ENCODE data around the gene LMNA. TPM values are rescaled to one million over a fixed set of nuclear protein-coding genes. Genes with fewer than 3 reads are reported as not detected.

LMNA gene
- total and polyA plus RNA-seq, 10 donors, result 33.9 to 279 (median 110) TPM

DNA sequence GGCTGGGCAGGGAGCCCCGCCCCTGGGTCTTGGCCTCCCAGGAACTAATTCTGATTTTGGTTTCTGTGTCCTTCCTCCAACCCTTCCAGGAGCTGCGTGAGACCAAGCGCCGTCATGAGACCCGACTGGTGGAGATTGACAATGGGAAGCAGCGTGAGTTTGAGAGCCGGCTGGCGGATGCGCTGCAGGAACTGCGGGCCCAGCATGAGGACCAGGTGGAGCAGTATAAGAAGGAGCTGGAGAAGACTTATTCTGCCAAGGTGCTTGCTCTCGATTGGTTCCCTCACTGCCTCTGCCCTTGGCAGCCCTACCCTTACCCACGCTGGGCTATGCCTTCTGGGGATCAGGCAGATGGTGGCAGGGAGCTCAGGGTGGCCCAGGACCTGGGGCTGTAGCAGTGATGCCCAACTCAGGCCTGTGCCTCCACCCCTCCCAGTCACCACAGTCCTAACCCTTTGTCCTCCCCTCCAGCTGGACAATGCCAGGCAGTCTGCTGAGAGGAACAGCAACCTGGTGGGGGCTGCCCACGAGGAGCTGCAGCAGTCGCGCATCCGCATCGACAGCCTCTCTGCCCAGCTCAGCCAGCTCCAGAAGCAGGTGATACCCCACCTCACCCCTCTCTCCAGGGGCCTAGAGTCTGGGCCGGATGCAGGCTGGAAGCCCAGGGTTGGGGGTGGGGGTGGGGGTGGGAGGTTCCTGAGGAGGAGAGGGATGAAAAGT lies 20.4 kb downstream of the LMNA start:
- H3K27ac ChIP-seq, result no peak overlapping the region
- no peak for DNase-seq
- no peak overlapping the region for H3K4me3 ChIP-seq
- H3K4me1 ChIP-seq, result peaks cover 2 to 21% (median 9%) of the 10 kb centered on the region in 6 donors
- 88 to 93% (median 90%) methylated on average over 17 to 18 of the region's 18 CpGs for WGBS, 5 donors
- no peaks in the 10 kb centered on the region for H3K9me3 ChIP-seq
- peaks cover 0 to 96% (median 66%) of the 10 kb centered on the region in 6 donors for H3K36me3 ChIP-seq
- TF ChIP-seq POLR2A (IDR thresholded peaks at IDR 0.05) (no peak), POLR2AphosphoS5 (IDR thresholded peaks at IDR 0.05) (peak in 1 of 3 donors; percentile 30)
- peaks cover 0 to 8% (median 0%) of the 10 kb centered on the region in 7 donors for H3K27me3 ChIP-seq (replicated peaks in 1 of 7)
- intact Hi-C loops (cut with DNase I; ENCODE audit: low total_unique reads), result no loop called here

DNA sequence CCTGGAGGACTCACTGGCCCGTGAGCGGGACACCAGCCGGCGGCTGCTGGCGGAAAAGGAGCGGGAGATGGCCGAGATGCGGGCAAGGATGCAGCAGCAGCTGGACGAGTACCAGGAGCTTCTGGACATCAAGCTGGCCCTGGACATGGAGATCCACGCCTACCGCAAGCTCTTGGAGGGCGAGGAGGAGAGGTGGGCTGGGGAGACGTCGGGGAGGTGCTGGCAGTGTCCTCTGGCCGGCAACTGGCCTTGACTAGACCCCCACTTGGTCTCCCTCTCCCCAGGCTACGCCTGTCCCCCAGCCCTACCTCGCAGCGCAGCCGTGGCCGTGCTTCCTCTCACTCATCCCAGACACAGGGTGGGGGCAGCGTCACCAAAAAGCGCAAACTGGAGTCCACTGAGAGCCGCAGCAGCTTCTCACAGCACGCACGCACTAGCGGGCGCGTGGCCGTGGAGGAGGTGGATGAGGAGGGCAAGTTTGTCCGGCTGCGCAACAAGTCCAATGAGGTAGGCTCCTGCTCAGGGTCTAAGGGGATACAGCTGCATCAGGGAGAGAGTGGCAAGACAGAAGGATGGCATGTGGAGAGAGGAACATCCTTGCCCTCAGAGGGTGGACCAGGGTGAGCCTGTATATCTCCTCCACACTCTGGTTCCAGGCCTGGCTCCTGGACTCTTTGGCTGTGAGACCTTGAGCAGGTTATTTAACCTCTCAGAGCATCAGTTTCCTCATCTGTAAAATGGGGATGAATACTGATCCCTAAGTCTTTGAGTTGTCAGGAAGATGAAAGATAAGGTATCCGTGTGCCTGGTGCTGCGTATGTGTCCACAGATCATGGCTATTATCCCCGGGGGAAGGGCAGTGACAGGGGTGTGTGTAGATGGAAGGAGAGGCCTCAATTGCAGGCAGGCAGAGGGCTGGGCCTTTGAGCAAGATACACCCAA lies 21.7 kb downstream of the LMNA start:
- WGBS, 5 donors, result 92 to 94% (median 93%) methylated on average over 24 to 34 of the region's 34 CpGs
- intact Hi-C loops (cut with DNase I; ENCODE audit: low total_unique reads), result no loop called here
- Histone ChIP-seq H3K36me3 (peaks cover 0 to 99% (median 62%) of the 10 kb centered on the region in 6 donors), H3K4me1 (peaks cover 0 to 8% (median 0%) of the 10 kb centered on the region in 6 donors), H3K9me3 (no peaks in the 10 kb centered on the region), H3K4me3 (no peak overlapping the region), H3K27ac (no peak overlapping the region), H3K27me3 (replicated peaks in 1 of 7) (peaks cover 0 to 8% (median 0%) of the 10 kb centered on the region in 7 donors)
- no peak for DNase-seq
- TF ChIP-seq POLR2A (IDR thresholded peaks at IDR 0.05) (no peak), POLR2AphosphoS5 (IDR thresholded peaks at IDR 0.05) (peak in 2 of 3 donors; percentile 10 to 35)

DNA sequence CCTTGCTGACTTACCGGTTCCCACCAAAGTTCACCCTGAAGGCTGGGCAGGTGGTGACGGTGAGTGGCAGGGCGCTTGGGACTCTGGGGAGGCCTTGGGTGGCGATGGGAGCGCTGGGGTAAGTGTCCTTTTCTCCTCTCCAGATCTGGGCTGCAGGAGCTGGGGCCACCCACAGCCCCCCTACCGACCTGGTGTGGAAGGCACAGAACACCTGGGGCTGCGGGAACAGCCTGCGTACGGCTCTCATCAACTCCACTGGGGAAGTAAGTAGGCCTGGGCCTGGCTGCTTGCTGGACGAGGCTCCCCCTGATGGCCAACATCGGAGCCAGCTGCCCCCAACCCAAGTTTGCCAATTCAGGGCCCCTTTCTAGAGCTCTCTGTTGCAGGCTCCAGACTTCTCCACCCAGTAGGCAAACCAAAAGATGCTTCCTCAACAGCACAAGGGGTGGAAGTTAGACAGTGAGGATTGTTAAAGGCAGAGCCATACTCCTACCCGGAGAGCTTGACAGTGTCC lies 22.5 kb downstream of the LMNA start:
- Histone ChIP-seq H3K27me3 (replicated peaks in 1 of 7) (peaks cover 0 to 8% (median 0%) of the 10 kb centered on the region in 7 donors), H3K36me3 (peaks cover 0 to 90% (median 59%) of the 10 kb centered on the region in 6 donors), H3K27ac (no peak overlapping the region), H3K4me1 (peaks cover 0 to 4% (median 0%) of the 10 kb centered on the region in 6 donors), H3K4me3 (no peak overlapping the region), H3K9me3 (no peaks in the 10 kb centered on the region)
- WGBS, 5 donors, result 83 to 94% (median 90%) methylated on average over 10 to 12 of the region's 12 CpGs
- TF ChIP-seq, protein P1, sequence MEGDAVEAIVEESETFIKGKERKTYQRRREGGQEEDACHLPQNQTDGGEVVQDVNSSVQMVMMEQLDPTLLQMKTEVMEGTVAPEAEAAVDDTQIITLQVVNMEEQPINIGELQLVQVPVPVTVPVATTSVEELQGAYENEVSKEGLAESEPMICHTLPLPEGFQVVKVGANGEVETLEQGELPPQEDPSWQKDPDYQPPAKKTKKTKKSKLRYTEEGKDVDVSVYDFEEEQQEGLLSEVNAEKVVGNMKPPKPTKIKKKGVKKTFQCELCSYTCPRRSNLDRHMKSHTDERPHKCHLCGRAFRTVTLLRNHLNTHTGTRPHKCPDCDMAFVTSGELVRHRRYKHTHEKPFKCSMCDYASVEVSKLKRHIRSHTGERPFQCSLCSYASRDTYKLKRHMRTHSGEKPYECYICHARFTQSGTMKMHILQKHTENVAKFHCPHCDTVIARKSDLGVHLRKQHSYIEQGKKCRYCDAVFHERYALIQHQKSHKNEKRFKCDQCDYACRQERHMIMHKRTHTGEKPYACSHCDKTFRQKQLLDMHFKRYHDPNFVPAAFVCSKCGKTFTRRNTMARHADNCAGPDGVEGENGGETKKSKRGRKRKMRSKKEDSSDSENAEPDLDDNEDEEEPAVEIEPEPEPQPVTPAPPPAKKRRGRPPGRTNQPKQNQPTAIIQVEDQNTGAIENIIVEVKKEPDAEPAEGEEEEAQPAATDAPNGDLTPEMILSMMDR (IDR thresholded peaks at IDR 0.05 in 8 of 11, conservative IDR thresholded peaks at IDR 0.05 in 3 of 11), result no peak
- TF ChIP-seq POLR2A (IDR thresholded peaks at IDR 0.05) (no peak), POLR2AphosphoS5 (IDR thresholded peaks at IDR 0.05) (no peak)
- no peak for DNase-seq
- intact Hi-C loops (cut with DNase I; ENCODE audit: low total_unique reads), result no loop called here

DNA sequence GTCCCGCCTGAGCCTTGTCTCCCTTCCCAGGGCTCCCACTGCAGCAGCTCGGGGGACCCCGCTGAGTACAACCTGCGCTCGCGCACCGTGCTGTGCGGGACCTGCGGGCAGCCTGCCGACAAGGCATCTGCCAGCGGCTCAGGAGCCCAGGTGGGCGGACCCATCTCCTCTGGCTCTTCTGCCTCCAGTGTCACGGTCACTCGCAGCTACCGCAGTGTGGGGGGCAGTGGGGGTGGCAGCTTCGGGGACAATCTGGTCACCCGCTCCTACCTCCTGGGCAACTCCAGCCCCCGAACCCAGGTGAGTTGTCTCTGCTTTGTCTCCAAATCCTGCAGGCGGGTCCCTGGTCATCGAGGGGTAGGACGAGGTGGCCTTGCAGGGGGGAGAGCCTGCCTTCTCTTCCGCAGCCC lies 24.0 kb downstream of the LMNA start:
- H3K36me3 ChIP-seq, result peaks cover 0 to 76% (median 51%) of the 10 kb centered on the region in 6 donors
- H3K4me3 ChIP-seq, result no peak overlapping the region
- H3K4me1 ChIP-seq, result peaks cover 0 to 4% (median 0%) of the 10 kb centered on the region in 6 donors
- intact Hi-C loops (cut with DNase I; ENCODE audit: low total_unique reads), result no loop called here
- peaks cover 0 to 4% (median 0%) of the 10 kb centered on the region in 7 donors for H3K27me3 ChIP-seq (replicated peaks in 1 of 7)
- no peaks in the 10 kb centered on the region for H3K9me3 ChIP-seq
- WGBS, 5 donors, result 82 to 96% (median 93%) methylated on average over 4 to 22 of the region's 22 CpGs
- no peak overlapping the region for H3K27ac ChIP-seq
- TF ChIP-seq POLR2AphosphoS5 (IDR thresholded peaks at IDR 0.05), result peak in 1 of 3 donors; percentile 50
- TF ChIP-seq, protein P1 (IDR thresholded peaks at IDR 0.05 in 8 of 11, conservative IDR thresholded peaks at IDR 0.05 in 3 of 11), result no peak
- no peak for TF ChIP-seq POLR2A (IDR thresholded peaks at IDR 0.05)
- DNase-seq, result no peak

Measured in spleen (tissue), 11 donors.